Lung (tissue), 12 donors: ENCODE measurements around the gene DDX27. TPM values are rescaled to one million over a fixed set of nuclear protein-coding genes. Genes with fewer than 3 reads are reported as not detected.

Source experiments
- ATAC-seq: fragments of 200-7000 bp; cut with Tn5 transposase; one replicate; pipeline ENCODE4 v1.9.1; 2020; ENCODE audit warnings: moderate number of reproducible peaks; ENCODE audit not compliant: insufficient read depth, low FRiP score
- DNase-seq, 3 donors: peaks; one replicate each; pipeline ENCODE4 v3.0.0-alpha.2; 2013 to 2017
- H3K27ac ChIP-seq, 2 donors: one replicate each; pipeline ENCODE4 v1.5.1; 2013; ENCODE audit warnings: mild to moderate bottlenecking in 2 of 2, moderate library complexity in 2 of 2, control low read depth in 1 of 2, inconsistent platforms in 1 of 2, low read depth in 1 of 2, low read length in 1 of 2
- H3K27me3 ChIP-seq, 3 donors: one replicate each; pipeline ENCODE4 v1.5.1; 2013; ENCODE audit warnings: low read length in 2 of 3; ENCODE audit not compliant: control insufficient read depth in 3 of 3, insufficient read depth in 3 of 3
- H3K36me3 ChIP-seq, 4 donors: one replicate each; pipeline ENCODE4 v1.5.1; 2013; ENCODE audit warnings: low read length in 4 of 4, mild to moderate bottlenecking in 1 of 4, moderate library complexity in 1 of 4; ENCODE audit not compliant: control insufficient read depth in 4 of 4, insufficient read depth in 4 of 4
- H3K4me1 ChIP-seq, 5 donors: one replicate each; pipeline ENCODE4 v1.5.1; 2013; ENCODE audit warnings: low read length in 5 of 5, mild to moderate bottlenecking in 2 of 5, moderate library complexity in 1 of 5; ENCODE audit not compliant: control insufficient read depth in 5 of 5, insufficient read depth in 5 of 5
- H3K4me3 ChIP-seq: one replicate; pipeline ENCODE4 v1.5.1; 2013; ENCODE audit warnings: mild to moderate bottlenecking, control low read depth, moderate library complexity
- H3K9ac ChIP-seq, 2 donors: one replicate each; pipeline ENCODE4 v1.5.1; 2013; ENCODE audit warnings: low read length in 2 of 2, control low read depth in 1 of 2; ENCODE audit not compliant: insufficient read depth in 1 of 2
- H3K9me3 ChIP-seq, 4 donors: one replicate each; pipeline ENCODE4 v1.5.1; 2013; ENCODE audit warnings: low read length in 3 of 4, mild to moderate bottlenecking in 1 of 4, moderate library complexity in 1 of 4; ENCODE audit not compliant: control insufficient read depth in 4 of 4, insufficient read depth in 3 of 4
- WGBS, 2 donors: extraction: QIAGEN DNeasy Blood & Tissue Kit; methylation state at CpG; one replicate each; pipeline ENCODE4 v1.1.7; 2013; 5-methylcytosine and 5-hydroxymethylcytosine counted together
- polyA plus RNA-seq, 2 donors: library from polyadenylated mRNA; stranded (reverse); fragments of 200-250 nt; gene quantifications; one replicate each; pipeline ENCODE4 v1.2.1, GENCODE V29; 2013
- total RNA-seq, 2 donors: library from RNA; depleted of rRNA in 1 of 2; stranded (reverse); fragments of >200 nt in 1 of 2; gene quantifications; one replicate each; pipeline ENCODE4 v1.2.1, GENCODE V29; 2014 to 2021
- TF ChIP-seq, protein P1 (sequence below): IDR thresholded peaks from 2 replicates; pipeline ENCODE4 v1.5.1; 2012; ENCODE audit warnings: mild to moderate bottlenecking; ENCODE audit errors: control extremely low read depth, extremely low read depth
- donor health status: control.
- donor health status: control.
- donor health status: Bipolar disorder and iron deficiency.
- donor health status: healthy.
- donor health status: DM: yes; HTN: yes; CAD: no.

DDX27 gene
- total and polyA plus RNA-seq, 4 donors, result 24.9 to 30.0 (median 26.1) TPM

DNA sequence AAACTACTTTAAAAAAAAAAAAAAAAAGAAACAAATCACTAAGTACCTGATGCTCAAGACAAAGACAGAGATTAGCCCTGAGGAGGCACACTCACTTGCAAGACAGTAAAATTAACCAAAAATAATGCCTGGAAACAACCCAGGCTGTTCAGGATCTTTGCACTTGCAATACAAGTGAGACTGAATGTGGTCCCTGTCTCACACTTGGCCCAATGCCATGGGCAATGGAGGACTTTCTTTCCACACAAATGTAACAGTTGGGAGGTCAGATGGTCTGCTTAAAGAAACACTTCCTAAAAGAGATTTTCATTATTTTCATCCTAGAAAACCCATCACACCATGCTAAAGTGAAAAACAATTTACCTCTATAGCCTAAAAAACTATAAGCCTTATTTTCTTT lies 47.3 kb upstream of the DDX27 start:
- H3K4me3 ChIP-seq, result no peak overlapping the region
- ATAC-seq, result no peak

DNA sequence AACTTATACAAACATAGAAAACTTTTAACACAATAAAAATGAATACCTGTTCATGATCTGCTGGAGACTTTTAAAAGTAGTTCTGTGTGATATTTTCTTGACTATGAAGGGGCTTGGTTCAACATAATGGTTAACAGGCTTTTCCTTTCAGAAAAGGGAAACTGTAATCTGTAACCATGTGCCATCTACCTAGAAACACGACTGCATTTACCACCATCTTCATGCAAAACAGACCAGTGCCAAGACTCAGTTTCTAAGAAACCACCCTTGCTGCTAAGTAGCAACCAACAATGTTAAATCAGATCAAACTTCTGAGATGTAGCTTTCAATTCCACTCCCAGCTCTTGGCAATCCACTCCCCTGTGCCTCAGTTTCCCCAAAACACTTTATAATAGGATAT lies 46.8 kb upstream of the DDX27 start:
- TF ChIP-seq, protein P1, sequence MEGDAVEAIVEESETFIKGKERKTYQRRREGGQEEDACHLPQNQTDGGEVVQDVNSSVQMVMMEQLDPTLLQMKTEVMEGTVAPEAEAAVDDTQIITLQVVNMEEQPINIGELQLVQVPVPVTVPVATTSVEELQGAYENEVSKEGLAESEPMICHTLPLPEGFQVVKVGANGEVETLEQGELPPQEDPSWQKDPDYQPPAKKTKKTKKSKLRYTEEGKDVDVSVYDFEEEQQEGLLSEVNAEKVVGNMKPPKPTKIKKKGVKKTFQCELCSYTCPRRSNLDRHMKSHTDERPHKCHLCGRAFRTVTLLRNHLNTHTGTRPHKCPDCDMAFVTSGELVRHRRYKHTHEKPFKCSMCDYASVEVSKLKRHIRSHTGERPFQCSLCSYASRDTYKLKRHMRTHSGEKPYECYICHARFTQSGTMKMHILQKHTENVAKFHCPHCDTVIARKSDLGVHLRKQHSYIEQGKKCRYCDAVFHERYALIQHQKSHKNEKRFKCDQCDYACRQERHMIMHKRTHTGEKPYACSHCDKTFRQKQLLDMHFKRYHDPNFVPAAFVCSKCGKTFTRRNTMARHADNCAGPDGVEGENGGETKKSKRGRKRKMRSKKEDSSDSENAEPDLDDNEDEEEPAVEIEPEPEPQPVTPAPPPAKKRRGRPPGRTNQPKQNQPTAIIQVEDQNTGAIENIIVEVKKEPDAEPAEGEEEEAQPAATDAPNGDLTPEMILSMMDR, result no peak
- WGBS, 2 donors, result 7 to 16% methylated on average over 1 of the region's 1 CpG
- Histone ChIP-seq H3K9me3 (no peaks in the 10 kb centered on the region), H3K9ac (no peak overlapping the region), H3K36me3 (peaks cover 0 to 6% (median 3%) of the 10 kb centered on the region in 4 donors), H3K27ac (no peak overlapping the region), H3K4me1 (peaks cover 0 to 12% (median 8%) of the 10 kb centered on the region in 5 donors), H3K4me3 (no peak overlapping the region), H3K27me3 (no peaks in the 10 kb centered on the region)
- ATAC-seq (no peak), DNase-seq (no peak)

More for the DNA sequence above, 47.3 kb upstream of the DDX27 start:
- Histone ChIP-seq H3K4me1 (peaks cover 0 to 16% (median 9%) of the 10 kb centered on the region in 5 donors), H3K27me3 (no peaks in the 10 kb centered on the region), H3K9me3 (no peaks in the 10 kb centered on the region), H3K36me3 (peaks cover 0 to 6% (median 3%) of the 10 kb centered on the region in 4 donors), H3K27ac (no peak overlapping the region), H3K9ac (no peak overlapping the region)
- TF ChIP-seq, protein P1, result no peak
- DNase-seq, result peak; percentile 26 to 63 (median 50)

DNA sequence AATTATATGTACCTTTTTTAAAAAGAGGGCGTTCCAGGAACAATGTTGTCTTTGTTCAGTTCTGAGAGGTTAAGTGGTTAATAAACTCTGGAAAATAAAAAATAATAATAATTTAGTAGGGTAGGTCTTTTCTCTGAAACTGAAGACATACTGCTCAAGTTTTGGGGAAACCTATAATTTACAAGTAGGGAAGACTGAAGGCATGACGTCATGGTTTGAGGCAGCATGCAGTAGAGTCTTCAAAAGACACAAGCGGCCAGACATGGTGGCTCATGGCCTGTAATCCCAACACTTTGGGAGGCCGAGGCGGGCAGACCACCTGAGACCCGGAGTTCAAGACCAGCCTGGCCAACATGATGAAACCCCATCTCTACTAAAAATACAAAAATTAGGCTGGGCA lies 45.0 kb upstream of the DDX27 start:
- ATAC-seq (no peak), DNase-seq (no peak)
- no peaks in the 10 kb centered on the region for H3K27me3 ChIP-seq
- H3K9ac ChIP-seq, result no peak overlapping the region
- H3K36me3 ChIP-seq, result peaks cover 3 to 10% (median 5%) of the 10 kb centered on the region in 4 donors
- H3K9me3 ChIP-seq, result no peaks in the 10 kb centered on the region
- WGBS, 2 donors, result 96 to 97% methylated on average over 6 of the region's 6 CpGs
- peaks cover 0 to 5% (median 0%) of the 10 kb centered on the region in 5 donors for H3K4me1 ChIP-seq
- H3K4me3 ChIP-seq, result no peak overlapping the region
- TF ChIP-seq, protein P1, result no peak
- no peak overlapping the region for H3K27ac ChIP-seq
